Skeletal muscle tissue (tissue), 4 donors: ENCODE measurements around the gene HK2. TPM values are rescaled to one million over a fixed set of nuclear protein-coding genes. Genes with fewer than 3 reads are reported as not detected.

ENCODE experiments used
- H3K27ac ChIP-seq: one replicate; pipeline ENCODE4 v1.7.0; 2013; ENCODE audit warnings: mild to moderate bottlenecking, low read depth, low read length, inconsistent platforms
- H3K27me3 ChIP-seq, 3 donors: one replicate each; pipeline ENCODE4 v1.7.0; 2013; ENCODE audit warnings: low read length in 3 of 3; ENCODE audit not compliant: control insufficient read depth in 3 of 3, insufficient read depth in 3 of 3
- H3K36me3 ChIP-seq, 3 donors: one replicate each; pipeline ENCODE4 v1.7.0; 2013; ENCODE audit warnings: low read length in 3 of 3; ENCODE audit not compliant: control insufficient read depth in 3 of 3, insufficient read depth in 3 of 3
- H3K4me1 ChIP-seq, 3 donors: one replicate each; pipeline ENCODE4 v1.7.0; 2013; ENCODE audit warnings: low read length in 3 of 3, mild to moderate bottlenecking in 3 of 3; ENCODE audit not compliant: control insufficient read depth in 3 of 3, insufficient read depth in 3 of 3
- H3K4me3 ChIP-seq, 3 donors: one replicate each; pipeline ENCODE4 v1.7.0; 2013; ENCODE audit warnings: low read length in 3 of 3
- H3K9ac ChIP-seq, 3 donors: one replicate each; pipeline ENCODE4 v1.7.0; 2013; ENCODE audit warnings: low read length in 3 of 3, mild to moderate bottlenecking in 3 of 3, moderate library complexity in 2 of 3, low read depth in 1 of 3
- H3K9me3 ChIP-seq, 3 donors: one replicate each; pipeline ENCODE4 v1.7.0; 2013; ENCODE audit warnings: low read length in 3 of 3; ENCODE audit not compliant: control insufficient read depth in 3 of 3
- total RNA-seq: library from RNA; depleted of rRNA; stranded (reverse); fragments of >200 nt; gene quantifications from one replicate; pipeline ENCODE4 v1.2.3, GENCODE V29; 2014
- donor health status: Osteomylitis.

The HK2 gene
- total RNA-seq, 1 donor from 2014 or later = 5.7 TPM

DNA sequence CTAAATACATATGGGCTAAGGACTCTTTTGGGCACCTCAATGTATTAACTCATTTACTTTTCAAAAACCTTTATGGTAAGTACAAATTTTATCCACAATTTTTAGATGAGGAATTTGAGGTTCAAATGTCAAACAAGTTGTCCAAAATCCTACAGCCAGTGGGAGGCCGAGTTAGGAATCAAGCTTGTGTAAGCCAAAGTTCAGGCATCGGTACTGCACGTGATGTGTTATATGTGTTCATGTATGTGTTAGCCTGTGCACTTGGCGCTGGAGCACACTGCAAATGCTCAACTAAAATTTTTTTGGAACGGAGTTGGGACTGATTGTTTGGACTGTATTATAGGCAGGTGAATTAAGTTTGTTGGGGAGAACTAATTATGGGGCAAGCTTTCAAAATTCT, 22.7 kb downstream of the HK2 start:
- Histone ChIP-seq H3K4me1 (peaks cover 0 to 13% (median 4%) of the 10 kb centered on the region in 3 donors), H3K4me3 (no peak overlapping the region), H3K9me3 (no peaks in the 10 kb centered on the region), H3K27ac (no peak overlapping the region), H3K36me3 (peaks cover 5 to 7% (median 6%) of the 10 kb centered on the region in 3 donors), H3K9ac (no peak overlapping the region), H3K27me3 (no peaks in the 10 kb centered on the region)

DNA sequence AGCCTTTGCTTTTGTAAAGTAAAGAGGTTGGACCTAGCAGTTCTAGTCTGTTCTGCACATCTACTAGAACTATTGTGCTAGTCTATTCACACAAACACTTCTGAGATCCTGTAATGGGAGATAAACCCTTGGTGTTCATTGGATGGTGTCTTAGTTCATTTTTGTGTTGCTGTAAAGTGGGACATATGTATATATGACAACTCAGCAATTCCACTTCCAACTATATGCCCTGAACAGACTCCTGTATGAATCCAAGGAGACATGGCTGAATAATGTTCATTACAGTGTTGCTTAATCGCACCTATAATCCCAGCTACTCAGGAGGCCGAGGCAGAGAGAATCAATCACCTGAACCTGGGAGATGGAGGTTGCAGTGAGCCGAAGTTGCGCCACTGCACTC, 23.3 kb downstream of the HK2 start:
- Histone ChIP-seq H3K9ac (no peak overlapping the region), H3K4me3 (no peak overlapping the region), H3K27ac (no peak overlapping the region), H3K9me3 (no peaks in the 10 kb centered on the region), H3K4me1 (peaks cover 0 to 14% (median 4%) of the 10 kb centered on the region in 3 donors), H3K27me3 (no peaks in the 10 kb centered on the region), H3K36me3 (peaks cover 5 to 7% (median 6%) of the 10 kb centered on the region in 3 donors)

DNA sequence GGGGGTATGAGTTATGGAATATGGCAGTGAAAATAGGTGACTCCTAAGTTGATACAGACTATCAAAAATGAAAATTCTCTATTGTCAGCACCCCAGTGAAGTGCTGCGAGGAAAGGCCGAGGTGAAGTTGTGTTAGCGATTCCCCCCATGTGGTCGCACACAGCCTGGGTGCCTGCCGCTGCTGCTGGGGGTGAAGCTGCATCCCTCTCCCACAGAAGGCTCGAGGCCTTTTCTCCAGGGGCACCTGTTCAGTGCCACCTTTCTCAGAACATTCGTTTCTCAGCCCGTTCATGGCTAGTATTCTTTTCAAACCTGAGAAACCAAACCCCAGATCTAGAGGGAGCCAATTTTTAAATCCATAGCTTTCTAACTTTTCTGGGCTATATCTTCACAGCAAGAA, 23.8 kb downstream of the HK2 start:
- Histone ChIP-seq H3K9ac (no peak overlapping the region), H3K4me3 (no peak overlapping the region), H3K27ac (no peak overlapping the region), H3K36me3 (peaks cover 5 to 7% (median 6%) of the 10 kb centered on the region in 3 donors), H3K4me1 (peaks cover 4 to 17% (median 7%) of the 10 kb centered on the region in 3 donors), H3K9me3 (no peaks in the 10 kb centered on the region), H3K27me3 (no peaks in the 10 kb centered on the region)

DNA sequence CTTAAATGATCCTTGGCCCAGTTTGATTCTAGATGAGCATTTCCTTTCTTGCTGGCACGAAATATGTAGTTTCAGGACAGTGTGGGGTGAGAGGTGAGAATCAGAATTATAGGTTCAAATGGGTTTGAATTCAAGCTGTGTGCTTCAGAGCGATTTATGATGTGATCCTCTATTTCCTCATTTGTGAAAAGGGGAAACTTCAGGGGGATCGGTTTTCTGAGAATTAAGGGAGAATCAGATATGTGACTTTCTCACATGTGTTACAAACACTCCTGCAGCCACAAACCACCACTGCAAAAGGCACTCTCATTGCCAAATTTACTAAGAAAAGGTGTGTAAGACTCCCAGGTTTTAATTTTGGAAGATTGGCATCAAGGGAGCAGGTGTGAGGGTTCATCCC, 24.4 kb downstream of the HK2 start:
- H3K4me3 ChIP-seq = no peak overlapping the region
- no peaks in the 10 kb centered on the region for H3K9me3 ChIP-seq
- H3K4me1 ChIP-seq = peaks cover 10 to 22% (median 12%) of the 10 kb centered on the region in 3 donors
- no peaks in the 10 kb centered on the region for H3K27me3 ChIP-seq
- peaks cover 5 to 7% (median 6%) of the 10 kb centered on the region in 3 donors for H3K36me3 ChIP-seq
- no peak overlapping the region for H3K9ac ChIP-seq
- H3K27ac ChIP-seq = no peak overlapping the region

DNA sequence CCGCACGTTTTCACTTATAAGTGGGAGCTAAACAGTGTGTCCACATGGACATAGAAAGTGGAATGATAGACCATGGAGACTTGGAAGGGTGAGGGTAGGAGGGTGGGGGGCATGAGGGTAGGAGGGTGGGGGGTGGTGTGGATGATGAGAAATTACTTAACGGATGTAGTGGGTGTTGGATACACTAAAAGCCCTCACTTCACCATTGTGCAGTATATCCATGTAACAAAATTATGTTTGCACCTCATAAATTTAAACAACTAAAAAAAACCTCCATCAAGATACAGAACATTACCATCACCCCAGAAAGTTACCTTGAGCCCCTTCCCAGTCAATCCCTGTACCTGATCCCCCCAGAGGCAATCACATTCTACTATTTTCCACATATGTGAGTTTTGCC, 26.2 kb downstream of the HK2 start:
- Histone ChIP-seq H3K4me1 (peaks cover 22 to 40% (median 29%) of the 10 kb centered on the region in 3 donors), H3K27ac (no peak overlapping the region), H3K9ac (no peak overlapping the region), H3K4me3 (no peak overlapping the region), H3K27me3 (no peaks in the 10 kb centered on the region), H3K36me3 (peaks cover 0 to 3% (median 0%) of the 10 kb centered on the region in 3 donors), H3K9me3 (no peaks in the 10 kb centered on the region)

DNA sequence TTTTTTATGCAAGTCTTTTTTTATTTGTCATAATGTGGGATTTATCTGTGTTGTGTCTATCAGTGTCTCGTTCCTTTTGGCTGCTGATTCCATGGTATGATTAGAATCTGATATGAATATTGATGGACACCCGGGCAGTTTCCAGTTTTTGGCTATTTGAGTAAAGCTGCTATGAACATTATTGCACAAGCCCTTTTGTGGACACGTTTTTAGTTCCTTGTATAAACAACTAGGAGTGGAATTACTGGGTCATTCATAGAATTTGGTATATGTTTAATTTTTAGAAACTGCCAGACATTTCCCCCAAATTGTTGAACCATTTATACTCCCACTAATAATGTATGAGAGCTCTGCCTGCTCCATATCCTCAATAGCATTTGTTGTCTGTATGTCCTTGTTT, 26.6 kb downstream of the HK2 start:
- no peak overlapping the region for H3K27ac ChIP-seq
- H3K4me1 ChIP-seq = peaks cover 23 to 45% (median 33%) of the 10 kb centered on the region in 3 donors
- no peak overlapping the region for H3K9ac ChIP-seq
- H3K27me3 ChIP-seq = no peaks in the 10 kb centered on the region
- peaks cover 0 to 3% (median 0%) of the 10 kb centered on the region in 3 donors for H3K36me3 ChIP-seq
- no peak overlapping the region for H3K4me3 ChIP-seq
- H3K9me3 ChIP-seq = no peaks in the 10 kb centered on the region

DNA sequence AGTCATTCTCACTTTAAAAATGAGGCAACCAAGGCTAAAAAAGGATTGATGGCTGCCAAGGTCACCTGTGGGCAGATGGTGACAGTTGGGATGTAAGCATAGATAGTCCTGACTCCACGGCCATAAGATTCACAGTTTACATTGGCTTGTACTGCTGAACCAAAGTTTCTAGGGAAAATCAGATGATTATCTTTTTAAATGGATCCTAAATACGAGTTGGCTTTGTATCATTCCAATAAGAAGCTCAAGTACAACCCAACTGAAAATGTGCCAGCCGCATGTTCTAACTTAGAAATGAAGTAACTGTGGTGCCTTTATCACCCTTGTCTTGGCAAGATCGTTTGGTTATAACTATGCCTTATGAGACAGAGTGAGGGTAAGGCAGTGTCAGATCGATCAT, 27.6 kb downstream of the HK2 start:
- Histone ChIP-seq H3K27ac (no peak overlapping the region), H3K4me1 (peaks cover 24 to 52% (median 37%) of the 10 kb centered on the region in 3 donors), H3K4me3 (no peak overlapping the region), H3K9me3 (no peaks in the 10 kb centered on the region), H3K27me3 (no peaks in the 10 kb centered on the region), H3K9ac (no peak overlapping the region), H3K36me3 (peaks cover 0 to 3% (median 0%) of the 10 kb centered on the region in 3 donors)

DNA sequence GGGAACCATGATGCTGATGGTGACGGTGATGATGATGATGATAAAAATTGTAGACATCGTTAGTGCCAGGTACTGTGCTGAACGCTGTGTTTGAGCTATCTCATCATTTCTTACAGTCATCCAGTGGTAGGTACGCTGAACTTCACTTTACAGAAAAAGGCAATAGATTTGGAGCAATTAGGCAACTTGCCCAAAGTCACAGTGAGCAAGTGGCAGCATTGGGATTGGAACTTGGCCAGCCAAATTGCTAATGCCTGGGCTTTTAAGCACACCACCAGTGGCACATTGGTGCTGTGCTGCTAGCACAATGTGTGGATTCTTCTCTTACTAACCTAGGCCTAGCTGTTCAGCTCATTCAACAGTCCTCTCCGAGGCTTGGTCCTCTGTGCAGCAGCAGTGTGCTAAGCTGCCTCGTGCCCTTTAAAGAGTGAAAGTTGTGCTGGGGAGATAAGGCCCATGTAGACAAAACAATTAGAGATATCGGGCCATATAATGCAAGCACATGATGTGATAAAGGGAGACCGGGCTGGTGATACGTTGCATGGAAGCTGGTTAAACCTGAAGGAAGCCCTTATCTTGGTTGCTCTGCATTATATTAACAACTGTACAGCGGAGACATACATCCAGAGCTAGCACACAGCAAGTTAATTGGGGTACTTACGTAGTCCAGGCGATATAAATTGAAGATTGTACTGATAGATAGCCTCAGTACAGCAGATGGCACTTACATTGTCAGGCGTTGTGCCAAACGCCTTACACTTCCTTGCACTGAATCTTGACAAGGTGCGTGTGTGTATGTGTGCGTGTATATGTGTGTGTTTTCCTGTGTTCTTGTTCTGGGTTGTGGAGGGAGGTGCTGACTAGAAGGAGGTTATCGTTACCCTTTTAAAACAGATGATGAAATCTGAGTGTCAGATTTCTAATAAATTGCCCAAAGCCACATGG, 28.4 kb downstream of the HK2 start:
- no peaks in the 10 kb centered on the region for H3K27me3 ChIP-seq
- H3K27ac ChIP-seq = no peak overlapping the region
- peaks cover 26 to 52% (median 37%) of the 10 kb centered on the region in 3 donors for H3K4me1 ChIP-seq
- H3K9ac ChIP-seq = no peak overlapping the region
- no peaks in the 10 kb centered on the region for H3K9me3 ChIP-seq
- H3K36me3 ChIP-seq = no peaks in the 10 kb centered on the region
- no peak overlapping the region for H3K4me3 ChIP-seq

DNA sequence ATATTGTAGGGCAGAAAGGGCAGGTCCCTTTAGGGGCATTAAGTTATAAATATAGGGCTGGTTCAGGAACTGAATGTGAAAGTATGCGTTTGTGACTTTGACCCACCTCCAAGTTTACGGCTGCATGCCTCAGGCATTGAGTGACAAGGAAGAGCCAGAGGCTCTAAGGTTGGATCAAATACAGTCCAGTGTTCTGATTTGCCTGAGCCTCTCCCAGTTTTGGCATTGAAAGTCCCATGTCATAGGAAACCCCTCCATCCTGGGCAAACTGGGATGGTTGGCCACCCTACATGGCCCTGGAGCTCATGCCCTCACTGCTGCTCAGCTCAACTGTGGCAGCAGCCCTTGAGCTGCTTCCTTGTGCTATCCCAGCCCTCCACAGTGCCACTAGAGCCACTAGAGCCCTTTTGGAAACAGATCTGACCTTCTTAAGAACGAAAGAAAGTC, 29.9 kb downstream of the HK2 start:
- H3K9me3 ChIP-seq = no peaks in the 10 kb centered on the region
- peak overlapping the region; percentile 24 to 61 (median 54) for H3K4me3 ChIP-seq
- H3K27ac ChIP-seq = peak overlapping the region; percentile 50
- H3K4me1 ChIP-seq = peaks cover 36 to 66% (median 51%) of the 10 kb centered on the region in 3 donors
- no peaks in the 10 kb centered on the region for H3K27me3 ChIP-seq
- H3K36me3 ChIP-seq = no peaks in the 10 kb centered on the region
- peak overlapping the region in 2 of 3 donors; percentile 27 to 40 for H3K9ac ChIP-seq
